Osteoblast (primary cell): ENCODE data around the gene ANKRD45. TPM values are rescaled to one million over a fixed set of nuclear protein-coding genes. Genes with fewer than 3 reads are reported as not detected.
A peak's percentile ranks its signal among the peaks of the same experiment; 100 is the strongest.
"Not testable (repeated sequence)": the region's sequence is repeated elsewhere in the genome, so short reads cannot be mapped to it uniquely, and the experiment has no call there.

ENCODE experiments used
- DNase-seq: peaks from one replicate; pipeline ENCODE4 v3.0.0; 2011; ENCODE audit warnings: low spot score, mixed read lengths; ENCODE audit not compliant: insufficient read length; ENCODE audit errors: missing footprints
- H2AFZ ChIP-seq: 2 replicates; pipeline ENCODE4 v1.6.0; 2011; ENCODE audit warnings: mild to moderate bottlenecking, low read length
- H3K27ac ChIP-seq: 2 replicates; pipeline ENCODE4 v1.5.1; 2011; ENCODE audit warnings: mild to moderate bottlenecking, low read depth, low read length, moderate library complexity
- H3K27me3 ChIP-seq: 2 replicates; pipeline ENCODE4 v1.6.0; 2012; ENCODE audit warnings: mild to moderate bottlenecking, control low read depth, inconsistent platforms, low read length, moderate library complexity; ENCODE audit not compliant: insufficient read depth
- H3K36me3 ChIP-seq: 2 replicates; pipeline ENCODE4 v1.5.1; 2011; ENCODE audit warnings: mild to moderate bottlenecking, low read length, control low read depth, moderate library complexity; ENCODE audit not compliant: insufficient read depth
- H3K4me1 ChIP-seq: 2 replicates; pipeline ENCODE4 v1.5.1; 2011; ENCODE audit warnings: mild to moderate bottlenecking, low read length, control low read depth, moderate library complexity; ENCODE audit not compliant: insufficient read depth
- H3K4me2 ChIP-seq: 2 replicates; pipeline ENCODE4 v1.6.0; 2011; ENCODE audit warnings: mild to moderate bottlenecking, low read length; ENCODE audit not compliant: insufficient read depth
- H3K4me3 ChIP-seq: fragments of 200-600 bp; sonication (generic); 3 replicates; pipeline ENCODE4 v1.5.1; 2012; ENCODE audit warnings: mild to moderate bottlenecking, low read length, inconsistent platforms; ENCODE audit not compliant: insufficient read depth
- H3K79me2 ChIP-seq: 2 replicates; pipeline ENCODE4 v1.6.0; 2012; ENCODE audit warnings: mild to moderate bottlenecking, low read length, control low read depth, inconsistent platforms; ENCODE audit not compliant: insufficient read depth
- H3K9me3 ChIP-seq: 2 replicates; pipeline ENCODE4 v1.5.1; 2011; ENCODE audit warnings: low read depth, low read length, control low read depth
- H4K20me1 ChIP-seq: 2 replicates; pipeline ENCODE4 v1.6.0; 2012; ENCODE audit warnings: mild to moderate bottlenecking, low read length, control low read depth; ENCODE audit not compliant: insufficient read depth
- total RNA-seq: library from RNA; depleted of rRNA; stranded (reverse); fragments of >200 nt; gene quantifications from 2 replicates; pipeline ENCODE4 v1.2.3, GENCODE V29; 2012
- TF ChIP-seq, protein P1 (sequence below): IDR thresholded peaks from 2 replicates; pipeline ENCODE4 v1.5.1; 2011; ENCODE audit warnings: mild to moderate bottlenecking, low read depth, low read length, moderate library complexity; ENCODE audit errors: extremely low read depth

The ANKRD45 gene
- total RNA-seq, 1 donor = 0.72 TPM

DNA sequence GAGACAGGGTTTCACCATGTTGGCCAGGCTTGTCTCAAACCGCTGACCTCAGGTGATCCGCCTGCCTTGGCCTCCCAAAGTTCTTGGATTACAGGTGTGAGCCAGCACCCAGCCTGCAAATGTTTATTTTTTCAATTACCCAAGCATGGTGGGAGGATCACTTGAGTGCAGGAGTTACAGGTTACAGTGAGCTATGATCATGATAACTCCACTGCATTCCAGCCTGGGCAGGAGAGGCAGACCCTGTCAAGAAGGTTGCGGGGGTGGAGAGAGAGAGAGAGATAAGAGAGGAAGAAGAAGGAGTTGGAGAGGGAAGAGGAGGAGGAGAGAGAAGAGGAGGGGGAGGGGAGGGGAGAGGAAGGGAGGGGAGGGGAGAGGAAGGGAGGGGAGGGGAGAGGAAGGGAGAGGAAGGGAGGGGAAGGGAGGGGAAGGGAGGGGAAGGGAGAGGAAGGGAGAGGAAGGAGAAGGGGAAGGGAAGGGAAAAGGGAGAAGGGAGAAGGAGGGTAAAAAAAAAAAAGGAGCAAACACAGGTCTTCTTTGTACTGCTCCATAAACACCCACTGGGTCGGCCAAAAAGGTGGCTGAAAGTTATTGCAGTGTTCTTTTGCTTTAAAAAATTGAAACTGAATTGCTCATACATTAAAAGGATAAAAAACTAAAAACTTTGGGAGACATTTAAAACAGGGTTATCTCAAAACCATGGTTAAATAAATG lies 61.0 kb downstream of the ANKRD45 start:
- no peaks in the 10 kb centered on the region for H3K79me2 ChIP-seq
- no peak overlapping the region for H3K27ac ChIP-seq
- no peak overlapping the region for H3K4me3 ChIP-seq
- no peaks in the 10 kb centered on the region for H3K9me3 ChIP-seq
- no peak overlapping the region for H3K4me2 ChIP-seq
- no peaks in the 10 kb centered on the region for H3K36me3 ChIP-seq
- TF ChIP-seq, protein P1, sequence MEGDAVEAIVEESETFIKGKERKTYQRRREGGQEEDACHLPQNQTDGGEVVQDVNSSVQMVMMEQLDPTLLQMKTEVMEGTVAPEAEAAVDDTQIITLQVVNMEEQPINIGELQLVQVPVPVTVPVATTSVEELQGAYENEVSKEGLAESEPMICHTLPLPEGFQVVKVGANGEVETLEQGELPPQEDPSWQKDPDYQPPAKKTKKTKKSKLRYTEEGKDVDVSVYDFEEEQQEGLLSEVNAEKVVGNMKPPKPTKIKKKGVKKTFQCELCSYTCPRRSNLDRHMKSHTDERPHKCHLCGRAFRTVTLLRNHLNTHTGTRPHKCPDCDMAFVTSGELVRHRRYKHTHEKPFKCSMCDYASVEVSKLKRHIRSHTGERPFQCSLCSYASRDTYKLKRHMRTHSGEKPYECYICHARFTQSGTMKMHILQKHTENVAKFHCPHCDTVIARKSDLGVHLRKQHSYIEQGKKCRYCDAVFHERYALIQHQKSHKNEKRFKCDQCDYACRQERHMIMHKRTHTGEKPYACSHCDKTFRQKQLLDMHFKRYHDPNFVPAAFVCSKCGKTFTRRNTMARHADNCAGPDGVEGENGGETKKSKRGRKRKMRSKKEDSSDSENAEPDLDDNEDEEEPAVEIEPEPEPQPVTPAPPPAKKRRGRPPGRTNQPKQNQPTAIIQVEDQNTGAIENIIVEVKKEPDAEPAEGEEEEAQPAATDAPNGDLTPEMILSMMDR = no peak
- no peaks in the 10 kb centered on the region for H3K27me3 ChIP-seq
- DNase-seq = no peak
- H4K20me1 ChIP-seq = no peaks in the 10 kb centered on the region
- no peaks in the 10 kb centered on the region for H3K4me1 ChIP-seq
- H2AFZ ChIP-seq = no peak overlapping the region

DNA sequence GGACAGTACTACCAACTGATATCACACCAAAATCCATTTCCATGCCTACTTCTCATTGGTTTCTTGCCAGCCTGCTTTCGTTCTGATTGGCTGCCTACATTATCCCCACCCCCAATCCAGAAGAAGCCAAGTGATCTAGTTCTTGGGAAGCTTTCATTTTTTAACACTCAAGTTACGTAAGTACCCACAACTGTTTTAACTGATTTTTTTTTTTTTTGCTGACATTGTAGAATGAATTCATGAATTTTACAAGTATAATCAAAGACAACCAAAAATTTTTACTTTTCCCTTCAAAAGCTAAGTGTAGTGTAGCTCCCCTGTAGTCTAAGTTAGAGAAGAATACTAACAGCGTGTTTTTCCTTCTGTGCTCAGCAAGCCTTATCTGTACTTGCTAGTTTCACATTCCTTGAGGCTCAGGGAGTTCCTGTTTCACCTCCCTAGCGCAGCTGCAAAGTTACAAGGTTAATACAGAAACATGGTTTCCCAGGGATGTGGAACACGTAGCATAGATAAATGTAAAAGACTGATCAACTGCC lies 66.5 kb downstream of the ANKRD45 start, which contains the start of gene SLC9C2:
SLC9C2 (minus strand) TSS at position 17 of the 536 bp plus-strand sequence. CDS start 1,296 bp downstream, outside the sequence.
- no peak within 1 kb of the TSS for H2AFZ ChIP-seq
- no peak within 1 kb of the TSS for H3K27ac ChIP-seq
- no peaks in the 10 kb centered on the region for H3K36me3 ChIP-seq
- no peaks in the 10 kb centered on the region for H3K4me1 ChIP-seq
- no peak for DNase-seq
- H3K4me2 ChIP-seq = no peak within 1 kb of the TSS
- no peak within 1 kb of the TSS for H3K4me3 ChIP-seq
- no peaks in the 10 kb centered on the region for H3K27me3 ChIP-seq
- no peaks in the 10 kb centered on the region for H3K79me2 ChIP-seq
- H3K9me3 ChIP-seq = no peaks in the 10 kb centered on the region
- no peaks in the 10 kb centered on the region for H4K20me1 ChIP-seq
- TF ChIP-seq, protein P1 = no peak

DNA sequence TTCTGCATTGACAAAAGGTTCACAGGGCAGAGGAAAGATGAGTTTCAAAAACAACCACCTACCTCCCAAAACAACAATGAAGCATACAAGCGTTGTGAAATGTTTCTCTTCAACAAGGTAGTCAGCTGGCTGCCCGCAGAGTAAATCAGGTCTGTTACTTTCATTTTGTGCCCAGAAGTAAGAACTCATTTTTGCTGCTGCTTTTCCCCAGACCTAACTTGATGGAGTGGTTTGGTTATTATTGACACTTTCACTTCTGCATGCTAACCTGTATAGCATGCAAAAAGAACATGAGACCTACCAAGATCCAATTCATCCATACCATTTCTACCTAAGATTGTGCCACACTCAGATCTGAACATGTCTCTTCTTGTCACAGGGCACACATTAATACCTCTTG lies 68.1 kb downstream of the ANKRD45 start:
- H4K20me1 ChIP-seq = no peaks in the 10 kb centered on the region
- H3K4me2 ChIP-seq = peak overlapping the region; percentile 30
- H3K79me2 ChIP-seq = no peaks in the 10 kb centered on the region
- no peak for DNase-seq
- H3K4me1 ChIP-seq = no peaks in the 10 kb centered on the region
- no peaks in the 10 kb centered on the region for H3K27me3 ChIP-seq
- TF ChIP-seq, protein P1 = no peak
- no peak overlapping the region for H3K27ac ChIP-seq
- H3K9me3 ChIP-seq = no peaks in the 10 kb centered on the region
- no peak overlapping the region for H3K4me3 ChIP-seq
- no peaks in the 10 kb centered on the region for H3K36me3 ChIP-seq
- H2AFZ ChIP-seq = no peak overlapping the region

DNA sequence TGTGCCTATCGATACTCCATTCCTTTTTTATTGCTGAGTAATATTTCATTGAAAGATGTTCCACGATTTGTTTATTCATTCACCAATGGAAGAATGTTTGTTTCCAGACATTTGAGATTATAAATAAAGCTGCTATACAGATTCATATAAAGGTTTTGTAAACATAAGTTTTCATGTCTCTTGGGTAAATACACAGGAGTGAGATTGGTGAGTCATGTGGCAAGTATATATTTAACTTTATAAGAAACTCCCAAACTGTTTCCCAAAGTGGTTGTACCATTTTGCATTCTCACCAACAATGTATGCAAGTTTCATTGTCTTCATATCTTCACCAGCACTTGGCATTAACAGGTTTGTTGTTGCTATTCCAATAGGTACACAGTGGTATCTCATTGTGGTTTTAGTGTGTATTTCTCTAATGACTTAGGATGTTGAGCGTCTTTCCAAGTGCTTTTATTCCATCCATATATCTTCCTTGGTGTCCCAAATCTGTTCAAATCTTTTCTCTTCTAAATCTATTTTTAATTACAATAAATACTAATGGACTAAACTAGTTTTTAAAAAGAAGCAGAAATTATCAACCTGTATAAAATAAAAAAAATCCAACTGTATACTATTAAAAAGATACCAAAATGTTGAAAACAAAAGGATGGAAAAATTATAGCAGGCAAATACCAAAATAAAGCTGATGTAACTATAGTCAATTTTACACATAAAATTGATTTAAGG lies 73.4 kb downstream of the ANKRD45 start:
- Histone ChIP-seq H3K27ac (no peak overlapping the region), H3K36me3 (no peaks in the 10 kb centered on the region), H3K27me3 (no peaks in the 10 kb centered on the region), H3K4me2 (no peak overlapping the region), H2AFZ (no peak overlapping the region), H3K4me3 (no peak overlapping the region), H4K20me1 (no peaks in the 10 kb centered on the region), H3K4me1 (no peaks in the 10 kb centered on the region), H3K9me3 (no peaks in the 10 kb centered on the region), H3K79me2 (no peaks in the 10 kb centered on the region)
- DNase-seq = no peak
- TF ChIP-seq, protein P1 = no peak

DNA sequence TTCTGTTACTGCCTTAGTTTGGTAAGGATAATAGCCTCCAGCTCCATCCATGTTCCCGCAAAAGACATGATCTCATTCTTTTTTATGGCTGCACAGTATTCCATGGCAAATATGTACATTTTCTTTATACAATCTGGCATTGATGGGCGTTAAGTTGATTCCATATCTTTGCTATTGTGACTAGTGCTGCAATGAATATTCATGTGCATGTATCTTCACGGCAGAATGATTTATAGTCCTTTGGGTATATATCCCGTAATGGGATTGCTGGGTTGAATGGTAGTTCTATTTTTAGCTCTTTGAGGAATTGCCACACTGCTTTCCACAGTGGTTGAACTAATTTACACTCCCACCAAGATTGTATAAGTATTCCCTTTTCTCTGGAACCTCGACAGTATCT lies 78.5 kb downstream of the ANKRD45 start:
- not testable (repeated sequence) for H3K27me3 ChIP-seq, H3K36me3 ChIP-seq

More for the DNA sequence above, 78.5 kb downstream of the ANKRD45 start:
- H3K79me2 ChIP-seq, H4K20me1 ChIP-seq, H3K4me2 ChIP-seq, DNase-seq, H3K4me3 ChIP-seq, H3K4me1 ChIP-seq, H3K27ac ChIP-seq, H3K9me3 ChIP-seq, H2AFZ ChIP-seq: not testable (repeated sequence)
